Neural crest cell (in vitro differentiated cells): Measurements from ENCODE around the gene PSMC3IP. TPM values are rescaled to one million over a fixed set of nuclear protein-coding genes. Genes with fewer than 3 reads are reported as not detected.
A peak's percentile ranks its signal among the peaks of the same experiment; 100 is the strongest.

Experiments used
- DNase-seq: peaks from one replicate; pipeline ENCODE4 v3.0.0; 2021; ENCODE audit warnings: low read depth, mixed read lengths, low spot score
- H3K27ac Mint-ChIP-seq: one replicate; pipeline ENCODE4 v1.8.0; 2021; ENCODE audit warnings: mild to moderate bottlenecking, mixed read lengths; ENCODE audit not compliant: unreplicated experiment
- H3K27me3 Mint-ChIP-seq: 2 replicates; pipeline ENCODE4 v1.8.0; 2021; ENCODE audit warnings: low read depth, mild to moderate bottlenecking, mixed read lengths
- H3K36me3 Mint-ChIP-seq: 2 replicates; pipeline ENCODE4 v1.8.0; 2021; ENCODE audit warnings: low read depth, mild to moderate bottlenecking, mixed read lengths
- H3K4me1 Mint-ChIP-seq: 2 replicates; pipeline ENCODE4 v1.8.0; 2021; ENCODE audit warnings: mixed read lengths
- H3K4me3 Mint-ChIP-seq: one replicate; pipeline ENCODE4 v1.8.0; 2021; ENCODE audit warnings: mild to moderate bottlenecking, mixed read lengths
- H3K9me3 Mint-ChIP-seq: 2 replicates; pipeline ENCODE4 v1.8.0; 2021; ENCODE audit warnings: mixed read lengths
- total RNA-seq: library from RNA; stranded (reverse); gene quantifications from 2 replicates; pipeline ENCODE4 v1.2.1, GENCODE V29; 2021
- TF ChIP-seq, protein P1 (sequence below): fragments of 200-600 bp; sonication (generic); conservative IDR thresholded peaks from 2 replicates; pipeline ENCODE4 v1.5.0; 2021; ENCODE audit warnings: antibody characterized with exemption, mild to moderate bottlenecking

The PSMC3IP gene
- total RNA-seq, 1 donor from 2014 or later: 44.6 TPM

DNA sequence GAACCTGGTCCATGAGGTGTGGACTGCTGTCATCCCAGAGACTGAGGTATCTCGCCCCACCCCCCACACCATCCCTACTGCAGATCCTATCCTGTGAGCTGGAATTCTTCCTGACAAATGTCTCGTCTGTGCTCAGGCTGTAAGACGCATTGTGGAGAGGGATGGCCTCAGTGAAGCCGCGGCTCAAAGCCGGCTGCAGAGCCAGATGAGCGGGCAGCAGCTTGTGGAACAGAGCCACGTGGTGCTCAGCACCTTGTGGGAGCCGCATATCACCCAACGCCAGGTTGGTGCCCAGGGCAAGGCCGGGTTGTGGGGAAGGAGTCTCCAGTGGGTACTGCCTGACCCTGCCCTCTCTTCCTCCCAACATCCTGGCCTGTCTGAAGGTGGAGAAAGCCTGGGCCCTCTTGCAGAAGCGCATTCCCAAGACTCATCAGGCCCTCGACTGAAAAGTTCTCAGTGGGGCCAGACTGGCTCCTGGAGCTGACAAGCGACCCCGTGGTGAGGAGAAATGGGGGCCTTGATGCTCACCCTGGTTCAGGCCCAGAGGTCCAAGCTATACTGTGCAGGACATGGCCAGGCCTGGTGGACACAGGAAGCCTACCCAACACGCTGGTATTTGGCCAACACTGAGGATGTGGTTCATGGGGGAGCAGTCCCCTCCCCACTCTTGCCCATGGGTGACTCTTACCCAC, 11.9 kb downstream of the PSMC3IP start:
- Mint-ChIP-seq H3K27me3 (no peaks in the 10 kb centered on the region), H3K4me1 (peaks cover 27% of the 10 kb centered on the region), H3K36me3 (peaks cover 5% of the 10 kb centered on the region), H3K9me3 (no peaks in the 10 kb centered on the region), H3K27ac (no peak overlapping the region), H3K4me3 (peak overlapping the region; percentile 94)
- DNase-seq: no peak
- TF ChIP-seq, protein P1, sequence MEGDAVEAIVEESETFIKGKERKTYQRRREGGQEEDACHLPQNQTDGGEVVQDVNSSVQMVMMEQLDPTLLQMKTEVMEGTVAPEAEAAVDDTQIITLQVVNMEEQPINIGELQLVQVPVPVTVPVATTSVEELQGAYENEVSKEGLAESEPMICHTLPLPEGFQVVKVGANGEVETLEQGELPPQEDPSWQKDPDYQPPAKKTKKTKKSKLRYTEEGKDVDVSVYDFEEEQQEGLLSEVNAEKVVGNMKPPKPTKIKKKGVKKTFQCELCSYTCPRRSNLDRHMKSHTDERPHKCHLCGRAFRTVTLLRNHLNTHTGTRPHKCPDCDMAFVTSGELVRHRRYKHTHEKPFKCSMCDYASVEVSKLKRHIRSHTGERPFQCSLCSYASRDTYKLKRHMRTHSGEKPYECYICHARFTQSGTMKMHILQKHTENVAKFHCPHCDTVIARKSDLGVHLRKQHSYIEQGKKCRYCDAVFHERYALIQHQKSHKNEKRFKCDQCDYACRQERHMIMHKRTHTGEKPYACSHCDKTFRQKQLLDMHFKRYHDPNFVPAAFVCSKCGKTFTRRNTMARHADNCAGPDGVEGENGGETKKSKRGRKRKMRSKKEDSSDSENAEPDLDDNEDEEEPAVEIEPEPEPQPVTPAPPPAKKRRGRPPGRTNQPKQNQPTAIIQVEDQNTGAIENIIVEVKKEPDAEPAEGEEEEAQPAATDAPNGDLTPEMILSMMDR: no peak

DNA sequence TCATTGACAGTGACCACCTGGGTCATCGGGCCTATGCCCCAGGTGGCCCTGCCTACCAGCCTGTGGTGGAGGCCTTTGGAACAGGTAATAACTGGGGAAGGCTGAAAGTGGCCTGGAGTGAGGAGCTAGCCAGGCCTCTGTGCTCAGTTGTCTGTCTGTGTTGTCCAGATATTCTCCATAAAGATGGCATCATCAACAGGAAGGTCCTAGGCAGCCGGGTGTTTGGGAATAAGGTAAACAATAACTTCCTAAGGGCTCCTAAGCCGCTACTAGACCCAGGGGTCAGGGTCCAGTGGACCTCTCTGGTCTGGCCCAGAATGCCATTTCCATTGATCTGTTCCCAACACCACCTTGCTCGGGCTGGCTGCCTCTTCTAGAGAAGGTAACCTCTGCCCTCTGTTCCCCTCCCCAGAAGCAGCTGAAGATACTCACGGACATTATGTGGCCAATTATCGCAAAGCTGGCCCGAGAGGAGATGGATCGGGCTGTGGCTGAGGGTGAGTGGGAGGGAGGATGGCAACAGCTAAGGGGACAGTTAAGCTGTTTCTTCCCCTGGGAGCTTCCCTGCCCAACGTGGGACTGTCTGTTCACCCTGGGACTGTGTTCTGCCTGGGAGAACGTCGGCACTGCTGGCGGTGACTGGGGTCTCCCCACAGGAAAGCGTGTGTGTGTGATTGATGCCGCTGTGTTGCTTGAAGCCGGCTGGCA, 12.6 kb downstream of the PSMC3IP start:
- H3K4me3 Mint-ChIP-seq: peak overlapping the region; percentile 75
- H3K27ac Mint-ChIP-seq: no peak overlapping the region
- TF ChIP-seq, protein P1: no peak
- H3K27me3 Mint-ChIP-seq: no peaks in the 10 kb centered on the region
- peaks cover 27% of the 10 kb centered on the region for H3K4me1 Mint-ChIP-seq
- no peaks in the 10 kb centered on the region for H3K9me3 Mint-ChIP-seq
- DNase-seq: no peak
- peaks cover 5% of the 10 kb centered on the region for H3K36me3 Mint-ChIP-seq

DNA sequence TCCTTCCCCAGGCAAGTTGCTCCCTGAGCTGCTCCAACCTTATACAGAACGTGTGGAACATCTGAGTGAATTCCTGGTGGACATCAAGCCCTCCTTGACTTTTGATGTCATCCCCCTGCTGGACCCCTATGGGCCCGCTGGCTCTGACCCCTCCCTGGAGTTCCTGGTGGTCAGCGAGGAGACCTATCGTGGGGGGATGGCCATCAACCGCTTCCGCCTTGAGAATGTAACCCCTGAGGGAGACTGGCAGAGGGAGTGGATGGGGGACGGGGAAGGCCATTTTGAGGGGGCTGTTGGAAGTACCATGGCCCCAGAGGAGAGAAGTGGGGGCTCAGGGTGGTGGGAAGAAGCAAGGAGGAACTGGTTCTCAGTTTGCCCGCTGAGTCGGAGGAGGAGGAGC, 13.6 kb downstream of the PSMC3IP start:
- no peak for DNase-seq
- no peaks in the 10 kb centered on the region for H3K9me3 Mint-ChIP-seq
- H3K4me1 Mint-ChIP-seq: peaks cover 27% of the 10 kb centered on the region
- H3K36me3 Mint-ChIP-seq: peaks cover 3% of the 10 kb centered on the region
- no peak overlapping the region for H3K27ac Mint-ChIP-seq
- no peaks in the 10 kb centered on the region for H3K27me3 Mint-ChIP-seq
- H3K4me3 Mint-ChIP-seq: peak overlapping the region; percentile 97
- TF ChIP-seq, protein P1: no peak

DNA sequence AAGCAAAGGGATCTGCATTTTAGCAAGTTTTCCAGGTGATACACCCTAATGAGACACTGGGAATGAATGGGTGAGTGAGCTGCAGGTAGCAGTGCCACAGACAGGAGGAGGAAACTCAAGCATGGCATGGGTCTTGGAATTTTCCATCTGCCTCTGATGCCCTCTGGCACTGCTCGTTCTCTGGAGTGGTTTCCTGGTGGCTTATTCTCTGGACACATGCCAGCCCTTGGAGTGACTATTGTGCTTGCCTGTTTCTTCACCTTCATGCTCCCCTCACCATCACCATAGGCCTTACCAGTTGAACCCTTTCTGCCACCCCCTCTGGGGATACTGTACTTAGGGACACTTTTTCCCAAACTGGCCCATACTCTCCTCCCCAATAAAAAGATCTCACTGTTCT, 14.0 kb downstream of the PSMC3IP start:
- Mint-ChIP-seq H3K27me3 (no peaks in the 10 kb centered on the region), H3K27ac (no peak overlapping the region), H3K4me1 (peaks cover 27% of the 10 kb centered on the region), H3K9me3 (no peaks in the 10 kb centered on the region), H3K4me3 (peak overlapping the region; percentile 97), H3K36me3 (peaks cover 3% of the 10 kb centered on the region)
- TF ChIP-seq, protein P1: no peak
- no peak for DNase-seq

DNA sequence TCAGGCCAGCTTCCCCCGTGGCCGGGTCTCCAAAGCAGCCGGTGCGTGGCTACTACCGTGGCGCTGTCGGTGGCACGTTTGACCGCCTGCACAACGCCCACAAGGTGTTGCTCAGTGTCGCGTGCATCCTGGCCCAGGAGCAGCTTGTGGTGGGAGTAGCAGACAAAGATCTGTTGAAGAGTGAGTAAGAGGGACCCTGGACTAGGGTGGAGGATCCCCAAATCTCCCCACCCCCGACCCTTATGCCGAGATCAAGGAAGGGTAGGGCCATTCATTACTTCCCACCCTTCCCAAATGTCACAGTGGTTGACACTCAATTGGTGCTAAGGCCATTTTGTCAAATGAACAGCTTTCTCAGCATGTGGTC, 14.4 kb downstream of the PSMC3IP start:
- Mint-ChIP-seq H3K27ac (no peak overlapping the region), H3K4me3 (peak overlapping the region; percentile 97), H3K9me3 (no peaks in the 10 kb centered on the region), H3K27me3 (no peaks in the 10 kb centered on the region), H3K4me1 (peaks cover 27% of the 10 kb centered on the region), H3K36me3 (peaks cover 3% of the 10 kb centered on the region)
- TF ChIP-seq, protein P1: no peak
- DNase-seq: no peak
